22Rv1 (cell line): ENCODE measurements around the gene DDX28.

ENCODE experiments used
- CTCF ChIP-seq: fragments of 450-650 bp; IDR thresholded peaks from 2 replicates; pipeline ENCODE4 v1.5.1; 2017; ENCODE audit warnings: mild to moderate bottlenecking
- ZFX ChIP-seq: fragments of 450-650 bp; IDR thresholded peaks from 2 replicates; pipeline ENCODE4 v1.6.1; 2017; ENCODE audit warnings: antibody characterized with exemption, borderline replicate concordance

GRCh38 chr16:68035227-68035626, 12.2 kb upstream of the DDX28 start:
- TF ChIP-seq CTCF: no peak
- TF ChIP-seq ZFX: no peak
